DND-41 (cell line): ENCODE measurements around the gene FAAP100.

Experiments used
- ATAC-seq: fragments of 200-7000 bp; cut with Tn5 transposase; 3 replicates; pipeline ENCODE4 v1.9.1; 2021; ENCODE audit warnings: low read depth; ENCODE audit not compliant: insufficient read depth
- DNase-seq: peaks from one replicate; pipeline ENCODE4 v3.0.0-alpha.2; 2020
- H2AFZ ChIP-seq: 2 replicates; pipeline ENCODE4 v1.6.0; 2012; ENCODE audit warnings: low read depth, low read length
- H3K27ac ChIP-seq: 2 replicates; pipeline ENCODE4 v1.5.1; 2012; ENCODE audit warnings: low read length, inconsistent platforms
- H3K27me3 ChIP-seq: fragments of 200-600 bp; sonication (generic); 2 replicates; pipeline ENCODE4 v1.6.0; 2012; ENCODE audit warnings: low read length, mild to moderate bottlenecking, inconsistent platforms; ENCODE audit not compliant: insufficient read depth, poor library complexity
- H3K36me3 ChIP-seq: 2 replicates; pipeline ENCODE4 v1.5.1; 2012; ENCODE audit warnings: low read length, inconsistent platforms; ENCODE audit not compliant: insufficient read depth
- H3K4me1 ChIP-seq: 2 replicates; pipeline ENCODE4 v1.5.1; 2012; ENCODE audit warnings: mild to moderate bottlenecking, low read length; ENCODE audit not compliant: insufficient read depth
- H3K4me2 ChIP-seq: 2 replicates; pipeline ENCODE4 v1.6.0; 2012; ENCODE audit warnings: mild to moderate bottlenecking, moderate library complexity, low read length, inconsistent platforms; ENCODE audit not compliant: insufficient read depth
- H3K4me3 ChIP-seq, 2 experiments: fragments of 200-600 bp in 1 of 2; shearing (Covaris generic) in 1 of 2; 2 replicates each; pipeline ENCODE4 v1.5.1; 2012 to 2016; ENCODE audit warnings: inconsistent platforms in 2 of 2, low read length in 2 of 2, mild to moderate bottlenecking in 2 of 2, low read depth in 1 of 2, moderate library complexity in 1 of 2
- H3K79me2 ChIP-seq: 2 replicates; pipeline ENCODE4 v1.6.0; 2012; ENCODE audit warnings: low read length, inconsistent platforms; ENCODE audit not compliant: insufficient read depth
- H3K9ac ChIP-seq: 2 replicates; pipeline ENCODE4 v1.6.0; 2012; ENCODE audit warnings: low read depth, mild to moderate bottlenecking, inconsistent platforms, low read length, moderate library complexity
- H3K9me3 ChIP-seq: 2 replicates; pipeline ENCODE4 v1.5.1; 2012; ENCODE audit warnings: low read length, moderate library complexity, mild to moderate bottlenecking, inconsistent platforms; ENCODE audit not compliant: insufficient read depth, severe bottlenecking
- H4K20me1 ChIP-seq: 2 replicates; pipeline ENCODE4 v1.6.0; 2012; ENCODE audit warnings: low read length; ENCODE audit not compliant: insufficient read depth
- EZH2 ChIP-seq: IDR thresholded peaks from 3 replicates; pipeline ENCODE4 v1.6.1; 2012; ENCODE audit warnings: borderline replicate concordance, low read depth, mild to moderate bottlenecking, moderate library complexity, low read length, inconsistent platforms; ENCODE audit not compliant: severe bottlenecking
- TF ChIP-seq, protein P1 (sequence below): IDR thresholded peaks from 2 replicates; pipeline ENCODE4 v1.5.1; 2012; ENCODE audit warnings: borderline replicate concordance, low read length, moderate library complexity, mild to moderate bottlenecking; ENCODE audit not compliant: poor library complexity, severe bottlenecking; ENCODE audit errors: extremely low read depth

The FAAP100 gene

GRCh38 chr17:81579298-81579697 lies 27.1 kb upstream of the FAAP100 start:
- H3K4me2 ChIP-seq: no peak overlapping the region
- H3K79me2 ChIP-seq: peaks cover 28% of the 10 kb centered on the region
- no peak for TF ChIP-seq EZH2
- TF ChIP-seq, protein P1, sequence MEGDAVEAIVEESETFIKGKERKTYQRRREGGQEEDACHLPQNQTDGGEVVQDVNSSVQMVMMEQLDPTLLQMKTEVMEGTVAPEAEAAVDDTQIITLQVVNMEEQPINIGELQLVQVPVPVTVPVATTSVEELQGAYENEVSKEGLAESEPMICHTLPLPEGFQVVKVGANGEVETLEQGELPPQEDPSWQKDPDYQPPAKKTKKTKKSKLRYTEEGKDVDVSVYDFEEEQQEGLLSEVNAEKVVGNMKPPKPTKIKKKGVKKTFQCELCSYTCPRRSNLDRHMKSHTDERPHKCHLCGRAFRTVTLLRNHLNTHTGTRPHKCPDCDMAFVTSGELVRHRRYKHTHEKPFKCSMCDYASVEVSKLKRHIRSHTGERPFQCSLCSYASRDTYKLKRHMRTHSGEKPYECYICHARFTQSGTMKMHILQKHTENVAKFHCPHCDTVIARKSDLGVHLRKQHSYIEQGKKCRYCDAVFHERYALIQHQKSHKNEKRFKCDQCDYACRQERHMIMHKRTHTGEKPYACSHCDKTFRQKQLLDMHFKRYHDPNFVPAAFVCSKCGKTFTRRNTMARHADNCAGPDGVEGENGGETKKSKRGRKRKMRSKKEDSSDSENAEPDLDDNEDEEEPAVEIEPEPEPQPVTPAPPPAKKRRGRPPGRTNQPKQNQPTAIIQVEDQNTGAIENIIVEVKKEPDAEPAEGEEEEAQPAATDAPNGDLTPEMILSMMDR: no peak

GRCh38 chr17:81578561-81579225 lies 26.5 kb upstream of the FAAP100 start:
- Histone ChIP-seq H3K79me2 (peaks cover 28% of the 10 kb centered on the region), H2AFZ (no peak overlapping the region), H3K9ac (no peak overlapping the region), H3K27ac (no peak overlapping the region), H3K9me3 (no peaks in the 10 kb centered on the region), H3K27me3 (no peaks in the 10 kb centered on the region), H4K20me1 (peaks cover 45% of the 10 kb centered on the region), H3K36me3 (peaks cover 92% of the 10 kb centered on the region), H3K4me3 (no peak overlapping the region), H3K4me1 (no peaks in the 10 kb centered on the region), H3K4me2 (no peak overlapping the region)
- ATAC-seq: no peak
- DNase-seq: no peak
- TF ChIP-seq EZH2: no peak

More at GRCh38 chr17:81579298-81579697, 27.1 kb upstream of the FAAP100 start:
- Histone ChIP-seq H2AFZ (no peak overlapping the region), H3K9ac (no peak overlapping the region), H3K9me3 (no peaks in the 10 kb centered on the region), H3K4me1 (no peaks in the 10 kb centered on the region), H3K4me3 (no peak overlapping the region), H4K20me1 (peaks cover 43% of the 10 kb centered on the region), H3K27ac (no peak overlapping the region), H3K27me3 (no peaks in the 10 kb centered on the region), H3K36me3 (peaks cover 92% of the 10 kb centered on the region)
- ATAC-seq (no peak), DNase-seq (no peak)

- no peak for TF ChIP-seq EZH2
- TF ChIP-seq, protein P1: no peak
- Histone ChIP-seq H4K20me1 (peaks cover 47% of the 10 kb centered on the region), H3K9me3 (no peaks in the 10 kb centered on the region), H3K36me3 (peaks cover 91% of the 10 kb centered on the region), H3K27me3 (no peaks in the 10 kb centered on the region), H3K4me3 (no peak overlapping the region), H3K4me1 (no peaks in the 10 kb centered on the region), H3K4me2 (no peak overlapping the region), H3K79me2 (peaks cover 28% of the 10 kb centered on the region), H2AFZ (no peak overlapping the region), H3K27ac (no peak overlapping the region), H3K9ac (no peak overlapping the region)
- 0 out of 3 replicates have a peak, but pooled peaks have one; percentile 6 for ATAC-seq
- DNase-seq: no peak
These were observed 25.9 kb upstream of the FAAP100 start for GRCh38 chr17:81578038-81578441.

- H3K4me1 ChIP-seq: no peaks in the 10 kb centered on the region
- TF ChIP-seq EZH2: no peak
- TF ChIP-seq, protein P1: no peak
- no peak overlapping the region for H3K9ac ChIP-seq
- H3K4me2 ChIP-seq: no peak overlapping the region
- peaks cover 28% of the 10 kb centered on the region for H3K79me2 ChIP-seq
- H3K36me3 ChIP-seq: peaks cover 91% of the 10 kb centered on the region
- H3K27me3 ChIP-seq: no peaks in the 10 kb centered on the region
- ATAC-seq (0 out of 3 replicates have a peak, but pooled peaks have one; percentile 16), DNase-seq (no peak)
- H3K27ac ChIP-seq: no peak overlapping the region
- no peaks in the 10 kb centered on the region for H3K9me3 ChIP-seq
- H2AFZ ChIP-seq: no peak overlapping the region
- no peak overlapping the region for H3K4me3 ChIP-seq
- H4K20me1 ChIP-seq: peaks cover 47% of the 10 kb centered on the region
These were observed 25.3 kb upstream of the FAAP100 start for GRCh38 chr17:81577278-81578000.
